ENCODE data around the gene DGKD.

The DGKD gene

DNA sequence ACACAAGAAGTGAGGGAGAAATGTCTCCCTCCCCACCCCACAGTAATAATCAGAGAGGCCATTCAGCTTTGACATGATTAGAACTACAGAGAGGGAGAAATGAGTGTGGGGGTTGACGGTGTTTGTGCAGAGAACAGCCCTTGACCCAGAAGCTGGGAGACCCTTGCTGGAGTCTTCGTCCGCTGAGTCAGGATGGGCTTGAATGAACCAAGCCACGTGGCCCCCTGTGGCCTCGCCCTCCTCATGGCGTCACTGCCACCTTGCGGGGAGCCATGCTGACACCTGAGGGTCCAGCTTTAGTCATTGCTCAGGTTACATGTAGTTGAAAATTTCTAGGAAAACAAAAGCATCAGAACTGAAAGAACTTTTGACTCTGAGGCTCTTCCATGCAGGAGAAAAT is 101.2 kb downstream of the DGKD start:
- DNase-seq = no peak
- TF ChIP-seq CTCF (IDR thresholded peaks at IDR 0.05; ENCODE audit: low read depth, low read length, missing control alignments) = no peak
- Histone ChIP-seq H3K36me3 (replicated peaks) (peaks cover 7% of the 10 kb centered on the region), H3K27me3 (replicated peaks) (no peaks in the 10 kb centered on the region), H3K27ac (no peak overlapping the region), H3K4me3 (ENCODE audit: low read depth, low read length) (no peak overlapping the region)
- in situ Hi-C loops (cut with HindIII; ENCODE audit: low pct_ligation_motif_present, low sequenced_read_pairs) = no loop called here

DNA sequence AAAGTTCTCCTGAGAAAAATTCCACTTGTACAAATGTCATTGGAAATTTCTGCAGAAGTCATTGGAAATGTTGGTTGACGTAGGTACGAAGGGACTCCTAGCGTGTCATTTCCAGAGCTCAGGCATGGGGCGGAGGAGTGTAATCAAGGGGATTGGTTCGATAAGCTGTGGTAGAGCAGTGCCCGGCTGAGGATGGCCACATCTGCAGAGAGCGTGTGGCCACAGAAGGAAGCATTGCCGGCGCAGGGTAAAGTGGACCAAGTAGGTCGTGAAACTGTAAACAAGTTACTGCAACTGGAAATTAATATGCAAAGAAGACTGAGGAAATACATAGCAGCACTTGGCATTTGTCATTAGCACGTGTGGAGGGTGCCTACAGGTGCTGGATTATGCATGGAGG is 101.8 kb downstream of the DGKD start:
- no peak for DNase-seq
- no peak overlapping the region for H3K4me3 ChIP-seq (ENCODE audit: low read depth, low read length)
- H3K27me3 ChIP-seq (replicated peaks) = no peaks in the 10 kb centered on the region
- in situ Hi-C loops (cut with HindIII; ENCODE audit: low pct_ligation_motif_present, low sequenced_read_pairs) = no loop called here
- peaks cover 7% of the 10 kb centered on the region for H3K36me3 ChIP-seq (replicated peaks)
- no peak for TF ChIP-seq CTCF (IDR thresholded peaks at IDR 0.05; ENCODE audit: low read depth, low read length, missing control alignments)
- no peak overlapping the region for H3K27ac ChIP-seq

GRCh38 chr2:233456934-233457333 is 102.6 kb downstream of the DGKD start:
- Histone ChIP-seq H3K27me3 (replicated peaks) (no peaks in the 10 kb centered on the region), H3K36me3 (replicated peaks) (peaks cover 7% of the 10 kb centered on the region), H3K27ac (no peak overlapping the region), H3K4me3 (ENCODE audit: low read depth, low read length) (no peak overlapping the region)
- in situ Hi-C loops (cut with HindIII; ENCODE audit: low pct_ligation_motif_present, low sequenced_read_pairs) = no loop called here
- DNase-seq = no peak
- TF ChIP-seq CTCF (IDR thresholded peaks at IDR 0.05; ENCODE audit: low read depth, low read length, missing control alignments) = peak; percentile 18

- no peak for DNase-seq
- Histone ChIP-seq H3K4me3 (ENCODE audit: low read depth, low read length) (no peak overlapping the region), H3K36me3 (replicated peaks) (peaks cover 7% of the 10 kb centered on the region), H3K27me3 (replicated peaks) (no peaks in the 10 kb centered on the region), H3K27ac (no peak overlapping the region)
- in situ Hi-C loops (cut with HindIII; ENCODE audit: low pct_ligation_motif_present, low sequenced_read_pairs) = no loop called here
- no peak for TF ChIP-seq CTCF (IDR thresholded peaks at IDR 0.05; ENCODE audit: low read depth, low read length, missing control alignments)
Observed at GRCh38 chr2:233457356-233457755, 103.1 kb downstream of the DGKD start.

DNA sequence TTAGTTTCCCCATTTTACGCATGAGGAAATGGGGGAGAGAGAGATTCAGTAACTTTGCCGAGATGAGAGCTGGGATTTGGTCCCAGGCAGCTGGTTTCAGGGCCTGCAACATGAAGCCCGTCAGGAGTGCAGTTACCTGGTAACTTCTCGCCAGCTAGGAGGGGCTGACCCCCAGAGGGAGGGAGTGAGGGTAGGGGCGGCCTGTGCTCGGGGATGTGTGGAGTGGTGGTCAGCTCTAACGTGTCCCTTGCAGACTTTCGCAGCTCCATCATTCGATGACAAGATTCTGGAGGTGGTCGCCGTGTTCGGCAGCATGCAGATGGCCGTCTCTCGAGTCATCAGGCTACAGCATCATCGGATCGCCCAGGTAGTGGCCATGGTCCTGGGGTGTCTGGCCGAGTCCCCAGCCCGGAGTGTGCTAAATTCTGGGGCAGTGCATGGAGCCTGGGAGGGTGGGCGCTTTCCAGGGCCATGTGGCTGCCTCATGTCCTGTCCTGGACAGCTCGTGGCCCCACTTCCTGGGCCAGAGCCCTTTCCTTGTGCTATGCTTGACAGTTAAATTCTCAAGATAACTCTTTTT is 103.8 kb downstream of the DGKD start:
- no peak overlapping the region for H3K4me3 ChIP-seq (ENCODE audit: low read depth, low read length)
- no peak for DNase-seq
- in situ Hi-C loops (cut with HindIII; ENCODE audit: low pct_ligation_motif_present, low sequenced_read_pairs) = no loop called here
- no peak overlapping the region for H3K27ac ChIP-seq
- TF ChIP-seq CTCF (IDR thresholded peaks at IDR 0.05; ENCODE audit: low read depth, low read length, missing control alignments) = no peak
- H3K36me3 ChIP-seq (replicated peaks) = peaks cover 11% of the 10 kb centered on the region
- no peaks in the 10 kb centered on the region for H3K27me3 ChIP-seq (replicated peaks)

- in situ Hi-C loops (cut with HindIII; ENCODE audit: low pct_ligation_motif_present, low sequenced_read_pairs) = no loop called here
- H3K4me3 ChIP-seq (ENCODE audit: low read depth, low read length) = no peak overlapping the region
- H3K27ac ChIP-seq = no peak overlapping the region
- TF ChIP-seq CTCF (IDR thresholded peaks at IDR 0.05; ENCODE audit: low read depth, low read length, missing control alignments) = no peak
- peaks cover 13% of the 10 kb centered on the region for H3K36me3 ChIP-seq (replicated peaks)
- no peaks in the 10 kb centered on the region for H3K27me3 ChIP-seq (replicated peaks)
- no peak for DNase-seq
Observed at GRCh38 chr2:233458826-233459225, 104.5 kb downstream of the DGKD start.
